Measurements from ENCODE around the gene TOP2B. TPM values are rescaled to one million over a fixed set of nuclear protein-coding genes. Genes with fewer than 3 reads are reported as not detected.

Gene TOP2B
- total RNA-seq, 1 donor = 76.6 TPM

GRCh38 chr3:25687742-25688141 is 23.0 kb upstream of the TOP2B start:
- no peak overlapping the region for H3K4me3 ChIP-seq (ENCODE audit: low read depth, low read length)
- TF ChIP-seq CTCF (IDR thresholded peaks at IDR 0.05; ENCODE audit: insufficient read depth, low read length) = no peak
- no peak for DNase-seq (ENCODE audit: low read depth)

GRCh38 chr3:25686766-25687165 is 22.1 kb upstream of the TOP2B start:
- no peak overlapping the region for H3K4me3 ChIP-seq (ENCODE audit: low read depth, low read length)
- DNase-seq (ENCODE audit: low read depth) = no peak
- TF ChIP-seq CTCF (IDR thresholded peaks at IDR 0.05; ENCODE audit: insufficient read depth, low read length) = no peak

- H3K4me3 ChIP-seq (ENCODE audit: low read depth, low read length) = no peak overlapping the region
- no peak for DNase-seq (ENCODE audit: low read depth)
- TF ChIP-seq CTCF (IDR thresholded peaks at IDR 0.05; ENCODE audit: insufficient read depth, low read length) = no peak
Observed at GRCh38 chr3:25683882-25684281, 19.2 kb upstream of the TOP2B start.

- no peak for TF ChIP-seq CTCF (IDR thresholded peaks at IDR 0.05; ENCODE audit: insufficient read depth, low read length)
- DNase-seq (ENCODE audit: low read depth) = no peak
Observed at GRCh38 chr3:25683410-25683809, 18.7 kb upstream of the TOP2B start.

GRCh38 chr3:25679642-25680302 is 15.1 kb upstream of the TOP2B start:
- no peak overlapping the region for H3K4me3 ChIP-seq (ENCODE audit: low read depth, low read length)
- TF ChIP-seq CTCF (IDR thresholded peaks at IDR 0.05; ENCODE audit: insufficient read depth, low read length) = no peak
- DNase-seq (ENCODE audit: low read depth) = no peak

More at GRCh38 chr3:25683410-25683809, 18.7 kb upstream of the TOP2B start:
- H3K4me3 ChIP-seq (ENCODE audit: low read depth, low read length) = no peak overlapping the region

- TF ChIP-seq CTCF (IDR thresholded peaks at IDR 0.05; ENCODE audit: insufficient read depth, low read length) = no peak
Observed at GRCh38 chr3:25679166-25679565, 14.5 kb upstream of the TOP2B start.

GRCh38 chr3:25678581-25678980 is 13.9 kb upstream of the TOP2B start:
- no peak for TF ChIP-seq CTCF (IDR thresholded peaks at IDR 0.05; ENCODE audit: insufficient read depth, low read length)
- DNase-seq (ENCODE audit: low read depth) = no peak
- H3K4me3 ChIP-seq (ENCODE audit: low read depth, low read length) = no peak overlapping the region

More at GRCh38 chr3:25679166-25679565, 14.5 kb upstream of the TOP2B start:
- DNase-seq (ENCODE audit: low read depth) = no peak
- no peak overlapping the region for H3K4me3 ChIP-seq (ENCODE audit: low read depth, low read length)
